HFF-Myc (cell line): ENCODE measurements around the gene RUVBL2.

Experiments
- DNase-seq: peaks from one replicate; pipeline ENCODE4 v3.0.0-alpha.2; 2011; ENCODE audit warnings: low read depth; ENCODE audit errors: extremely low read depth
- H3K4me3 ChIP-seq: replicated peaks from 2 replicates; pipeline ENCODE4 v1.5.1; 2011; ENCODE audit warnings: low read depth, mild to moderate bottlenecking, control low read depth, low read length
- TF ChIP-seq, protein P1 (sequence below): IDR thresholded peaks from 2 replicates; pipeline ENCODE4 v1.5.1; 2012; ENCODE audit warnings: mild to moderate bottlenecking, low read depth, low read length, control low read depth; ENCODE audit errors: missing control alignments

The RUVBL2 gene

DNA sequence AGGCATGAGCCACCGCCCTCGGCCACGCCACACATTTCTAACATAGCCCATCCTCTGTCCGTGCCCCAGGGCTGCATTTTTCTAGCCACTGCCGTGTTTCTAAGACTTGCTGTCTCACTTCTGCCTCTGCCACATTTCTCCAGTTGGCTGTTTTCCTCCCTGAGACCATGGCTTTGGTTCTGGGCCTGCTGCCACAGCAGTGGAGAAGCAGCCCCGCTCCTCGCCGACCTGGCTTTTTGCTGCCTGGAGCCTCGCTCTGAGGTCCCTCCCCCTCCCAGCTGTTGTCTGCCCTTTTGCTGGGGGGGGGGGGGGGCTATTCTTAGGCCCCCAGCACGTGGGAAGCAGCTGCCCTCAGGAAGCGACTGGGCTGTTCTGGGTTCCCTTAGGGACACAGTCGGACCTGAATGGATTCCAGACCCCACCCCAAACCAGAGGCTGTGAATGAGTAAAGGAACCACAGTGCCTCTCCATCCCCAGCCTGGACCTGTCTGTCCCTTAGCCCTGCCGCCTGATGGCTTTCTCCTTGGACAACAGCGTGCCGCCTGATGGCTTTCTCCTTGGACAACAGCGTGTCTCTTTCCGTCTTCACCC is 3.9 kb upstream of the RUVBL2 start:
- no peak for DNase-seq
- TF ChIP-seq, protein P1, sequence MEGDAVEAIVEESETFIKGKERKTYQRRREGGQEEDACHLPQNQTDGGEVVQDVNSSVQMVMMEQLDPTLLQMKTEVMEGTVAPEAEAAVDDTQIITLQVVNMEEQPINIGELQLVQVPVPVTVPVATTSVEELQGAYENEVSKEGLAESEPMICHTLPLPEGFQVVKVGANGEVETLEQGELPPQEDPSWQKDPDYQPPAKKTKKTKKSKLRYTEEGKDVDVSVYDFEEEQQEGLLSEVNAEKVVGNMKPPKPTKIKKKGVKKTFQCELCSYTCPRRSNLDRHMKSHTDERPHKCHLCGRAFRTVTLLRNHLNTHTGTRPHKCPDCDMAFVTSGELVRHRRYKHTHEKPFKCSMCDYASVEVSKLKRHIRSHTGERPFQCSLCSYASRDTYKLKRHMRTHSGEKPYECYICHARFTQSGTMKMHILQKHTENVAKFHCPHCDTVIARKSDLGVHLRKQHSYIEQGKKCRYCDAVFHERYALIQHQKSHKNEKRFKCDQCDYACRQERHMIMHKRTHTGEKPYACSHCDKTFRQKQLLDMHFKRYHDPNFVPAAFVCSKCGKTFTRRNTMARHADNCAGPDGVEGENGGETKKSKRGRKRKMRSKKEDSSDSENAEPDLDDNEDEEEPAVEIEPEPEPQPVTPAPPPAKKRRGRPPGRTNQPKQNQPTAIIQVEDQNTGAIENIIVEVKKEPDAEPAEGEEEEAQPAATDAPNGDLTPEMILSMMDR: no peak
- no peak overlapping the region for H3K4me3 ChIP-seq

DNA sequence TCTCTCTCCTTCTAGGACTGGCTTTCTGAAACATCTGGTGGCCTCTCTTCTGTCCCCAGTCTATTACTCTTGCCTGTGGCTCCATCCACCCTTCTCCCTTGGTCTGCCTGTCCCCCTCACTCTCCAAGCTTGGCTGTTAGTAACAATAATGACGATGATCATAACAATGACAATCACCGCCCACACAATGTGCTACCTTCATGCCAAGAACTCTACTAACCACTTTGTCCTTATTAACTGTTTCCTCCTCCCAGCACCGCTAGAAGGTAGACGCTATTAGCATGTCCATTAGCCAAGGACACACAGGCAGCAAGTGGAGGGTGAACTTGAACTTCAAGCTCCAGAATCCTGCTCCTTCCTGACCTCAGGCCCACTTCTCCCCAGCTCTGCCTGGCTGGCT is 3.3 kb upstream of the RUVBL2 start:
- DNase-seq: no peak
- H3K4me3 ChIP-seq: no peak overlapping the region
- TF ChIP-seq, protein P1: no peak

DNA sequence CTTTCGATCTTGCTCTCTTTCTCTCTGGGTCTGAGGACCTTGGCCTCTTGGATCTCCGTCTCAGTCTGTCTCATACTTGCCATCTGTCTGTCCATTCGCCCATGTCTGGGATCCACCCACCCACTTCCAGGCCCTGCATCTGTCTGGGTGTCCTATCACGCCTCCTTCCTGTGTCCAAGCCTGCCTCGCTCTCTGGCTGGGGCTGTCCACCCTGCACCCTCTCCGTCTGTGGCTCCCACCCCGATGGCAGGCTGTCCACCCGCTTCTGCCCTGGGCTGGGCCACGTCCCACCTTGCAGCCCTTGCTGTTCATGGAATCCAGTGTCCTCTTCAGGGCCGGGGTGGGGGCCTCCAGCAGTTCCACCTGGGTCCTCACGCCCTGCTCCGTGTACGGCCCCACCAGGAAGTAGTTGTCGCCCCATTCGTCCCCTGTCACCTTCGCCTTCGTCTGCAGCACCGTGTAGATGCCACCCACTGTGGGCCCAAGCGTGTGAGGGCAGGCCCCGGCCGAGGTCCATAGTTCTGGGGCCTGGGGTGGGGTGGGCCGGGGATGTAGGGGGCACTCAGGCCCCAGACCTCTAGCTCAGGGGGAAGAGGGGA is 2.6 kb upstream of the RUVBL2 start:
- H3K4me3 ChIP-seq: peak overlapping the region; percentile 87
- TF ChIP-seq, protein P1: no peak
- no peak for DNase-seq

DNA sequence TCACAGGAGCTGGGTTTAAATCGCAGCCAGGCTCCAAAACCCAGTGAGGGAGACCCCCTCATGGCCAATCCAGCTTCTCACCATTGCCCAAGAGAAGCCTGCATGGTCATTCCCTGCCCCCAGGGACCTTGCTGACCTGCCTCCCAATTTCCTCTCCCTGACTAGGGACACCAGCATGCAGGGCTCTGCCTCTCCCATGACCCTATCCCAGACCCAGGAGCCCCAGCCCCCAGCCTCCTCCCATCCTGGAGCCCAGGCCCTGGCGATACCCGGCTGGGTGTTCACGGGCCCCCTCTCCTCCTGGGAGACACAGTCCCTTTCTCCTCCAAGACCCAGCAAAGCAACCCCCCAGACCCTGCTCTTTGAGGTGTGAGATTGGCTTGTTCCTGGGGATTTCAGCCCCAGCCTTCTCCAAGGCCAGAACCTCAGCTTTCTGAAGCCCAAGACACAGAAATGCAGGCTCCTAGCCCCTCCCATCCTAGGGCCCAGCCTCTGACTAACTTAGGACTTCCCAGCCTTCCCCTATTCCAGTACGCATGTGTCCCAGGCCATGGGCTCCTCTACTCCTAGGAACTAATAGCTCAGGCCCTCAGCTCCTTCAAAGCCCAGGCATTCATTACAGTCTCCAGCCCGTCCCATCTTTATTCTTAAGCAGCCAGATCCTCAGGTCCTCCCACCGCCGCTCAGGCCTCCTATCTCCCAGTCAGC is 1.7 kb upstream of the RUVBL2 start:
- DNase-seq: no peak
- TF ChIP-seq, protein P1: no peak
- H3K4me3 ChIP-seq: peak overlapping the region; percentile 87

DNA sequence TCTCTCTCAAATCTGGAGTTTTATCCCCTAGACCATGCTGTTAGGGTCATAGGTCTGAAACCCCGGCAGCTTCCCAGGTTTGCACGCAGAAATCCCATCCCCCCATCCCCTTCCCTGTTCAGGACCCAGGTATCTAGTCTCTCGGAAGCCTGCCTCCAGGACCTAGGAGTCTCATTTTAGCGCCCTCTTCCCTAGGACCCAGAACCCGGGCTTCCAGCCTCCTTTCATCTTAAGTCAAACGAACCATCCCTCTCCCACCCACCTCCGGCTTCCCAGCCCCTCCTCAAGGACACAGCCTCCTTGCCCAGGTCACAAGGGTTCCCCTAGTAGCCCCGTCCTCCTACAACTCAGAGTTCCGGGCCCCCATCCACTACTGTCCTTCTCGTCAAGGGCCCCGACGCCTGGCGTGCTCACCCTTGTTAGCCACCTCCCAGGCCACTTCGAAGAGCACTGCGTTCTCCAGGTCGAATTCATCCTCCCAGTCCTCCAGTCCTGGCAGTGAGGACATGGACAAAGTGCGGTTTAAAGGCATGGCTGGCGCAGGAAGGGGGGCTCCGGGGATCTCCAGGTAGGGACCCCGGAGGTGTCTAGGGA is 1.0 kb upstream of the RUVBL2 start:
- TF ChIP-seq, protein P1: no peak
- DNase-seq: no peak
- peak overlapping the region; percentile 87 for H3K4me3 ChIP-seq

DNA sequence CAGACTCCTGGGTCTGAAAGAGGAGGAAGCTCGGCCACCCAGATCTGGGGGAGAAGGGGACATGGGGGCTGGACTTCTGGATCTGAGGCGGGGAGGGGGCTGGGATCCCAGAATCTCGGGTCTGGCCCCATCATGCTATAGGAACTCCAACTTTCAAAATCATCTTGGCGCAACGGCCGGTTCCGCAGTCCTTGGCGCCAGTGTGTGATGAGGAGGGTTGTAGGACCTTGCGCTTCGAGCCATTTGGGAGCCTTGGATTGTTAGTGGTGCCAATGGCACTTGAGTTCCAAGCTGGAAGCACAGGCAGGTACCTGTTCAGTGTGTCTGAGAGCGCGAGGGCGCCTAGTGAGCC is 324 bp downstream of the RUVBL2 start:
- peak overlapping the region; percentile 87 for H3K4me3 ChIP-seq
- no peak for DNase-seq
- TF ChIP-seq, protein P1: no peak
